Activated CD8-positive, alpha-beta memory T cell treated with anti-CD3 and anti-CD28 coated beads, Interleukin-2, amount 50 U/mL, for 1 hour (primary cell): ENCODE data around the gene PRPF40A.

Experiments used
- DNase-seq: peaks from one replicate; pipeline ENCODE4 v3.0.0-alpha.2; 2020; ENCODE audit errors: extremely low read depth

PRPF40A gene

DNA sequence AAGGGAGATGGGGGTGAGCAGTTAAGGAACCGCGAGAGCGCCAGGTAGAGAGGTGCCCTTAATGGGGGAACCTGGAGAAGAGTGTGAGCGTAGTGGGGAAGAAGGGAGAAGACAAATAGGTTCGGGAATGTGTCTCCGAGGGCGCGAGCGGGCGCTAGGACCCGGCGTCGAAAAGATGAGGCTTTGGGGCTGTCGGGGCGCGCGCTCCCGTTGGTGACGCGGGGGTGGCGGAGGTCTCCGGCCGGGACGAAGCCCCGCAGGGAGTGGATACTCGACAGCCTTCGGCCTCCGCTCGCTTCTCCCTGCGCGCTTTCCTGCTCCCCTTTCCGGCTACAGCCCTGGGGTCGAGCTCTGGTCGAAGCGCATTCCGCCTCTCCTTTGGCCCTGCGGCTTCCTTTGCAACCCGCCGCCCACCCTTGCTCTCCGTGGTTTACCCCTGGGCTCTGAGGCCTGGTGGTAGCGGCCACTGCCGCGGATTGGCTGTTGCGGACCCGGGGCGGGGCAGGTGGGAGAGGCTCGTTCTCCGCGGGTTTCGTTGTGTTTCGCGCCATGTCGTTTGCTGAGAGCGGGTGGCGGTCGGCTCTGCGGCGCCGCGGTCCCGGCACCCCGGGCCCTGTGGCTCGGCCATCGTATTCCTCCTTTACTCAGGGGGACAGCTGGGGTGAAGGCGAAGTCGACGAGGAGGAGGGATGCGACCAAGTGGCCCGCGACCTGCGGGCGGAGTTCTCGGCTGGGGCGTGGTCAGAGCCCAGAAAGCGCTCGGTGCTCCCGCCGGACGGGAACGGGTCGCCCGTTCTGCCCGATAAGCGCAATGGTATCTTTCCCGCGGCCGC lies 1.0 kb upstream of the PRPF40A start, which contains the start of gene ARL6IP6:
TSS of gene ARL6IP6 (plus strand) at position 545 of the 833 bp plus-strand sequence. CDS start at position 550, 5 bp downstream.
- DNase-seq = peak; percentile 75

DNA sequence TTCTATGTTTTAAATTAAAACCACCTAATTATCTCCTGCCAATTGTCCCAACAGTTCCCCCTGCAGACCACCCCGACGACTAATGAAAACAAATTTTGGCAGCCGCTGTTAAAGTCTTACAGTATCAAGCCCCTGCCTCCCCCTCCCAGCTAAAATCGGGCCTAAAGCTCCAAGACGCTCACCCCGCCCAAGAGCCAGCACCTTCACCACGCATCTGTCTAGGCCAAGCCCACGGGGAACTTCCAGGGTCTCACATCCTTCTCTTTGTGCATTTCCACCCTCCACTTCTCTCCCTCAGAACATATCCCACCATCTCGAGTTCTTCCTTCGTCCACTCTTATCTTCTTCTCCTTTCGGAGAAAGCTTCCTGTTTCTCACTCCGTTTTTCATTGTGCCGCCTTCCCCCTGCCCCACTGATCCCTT lies 445 bp downstream of the PRPF40A start:
- DNase-seq = no peak

DNA sequence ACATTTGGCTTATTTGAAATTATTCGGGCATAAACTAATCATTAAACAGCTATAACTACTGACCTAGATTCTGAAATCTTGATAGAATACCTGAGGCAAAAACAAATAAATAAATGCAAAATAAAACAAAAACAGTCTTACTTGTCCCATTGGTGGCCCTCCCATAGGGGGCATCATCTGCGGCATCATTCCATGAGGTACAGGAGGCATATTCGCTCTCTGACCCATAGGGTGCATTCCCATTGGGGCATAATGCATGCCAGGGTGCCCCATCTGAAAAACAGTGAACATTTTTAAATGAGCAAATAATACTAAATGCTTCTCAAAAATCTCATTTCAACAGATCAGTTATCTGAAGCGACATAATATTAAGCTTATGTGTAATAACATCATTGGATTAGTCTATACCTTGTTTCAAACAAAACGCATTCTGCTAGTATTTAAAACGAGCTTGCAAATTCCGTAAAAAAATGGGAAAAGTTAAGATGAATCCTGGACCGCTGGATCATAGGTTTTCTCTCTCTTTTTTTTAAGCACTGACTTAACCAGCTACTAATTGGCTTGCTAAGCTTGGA lies 1.3 kb downstream of the PRPF40A start:
- no peak for DNase-seq

DNA sequence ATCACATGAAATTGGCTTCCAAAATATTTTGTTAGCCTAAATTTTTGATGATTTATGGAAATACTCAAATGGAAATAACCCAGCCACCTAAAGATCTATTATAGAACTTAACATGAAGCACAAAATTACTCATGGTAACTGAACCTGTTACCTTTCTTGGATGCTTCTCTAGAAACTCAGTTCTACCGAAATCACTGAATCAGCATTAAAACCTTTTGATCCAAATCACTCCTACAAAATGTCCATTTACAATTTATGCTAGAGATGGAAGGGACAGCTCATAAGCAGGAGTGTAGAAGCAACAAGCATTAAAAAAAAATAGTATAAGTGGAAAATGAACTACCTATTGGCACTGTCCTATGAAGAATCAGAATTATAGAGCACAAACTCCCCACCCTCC lies 2.1 kb downstream of the PRPF40A start:
- no peak for DNase-seq

DNA sequence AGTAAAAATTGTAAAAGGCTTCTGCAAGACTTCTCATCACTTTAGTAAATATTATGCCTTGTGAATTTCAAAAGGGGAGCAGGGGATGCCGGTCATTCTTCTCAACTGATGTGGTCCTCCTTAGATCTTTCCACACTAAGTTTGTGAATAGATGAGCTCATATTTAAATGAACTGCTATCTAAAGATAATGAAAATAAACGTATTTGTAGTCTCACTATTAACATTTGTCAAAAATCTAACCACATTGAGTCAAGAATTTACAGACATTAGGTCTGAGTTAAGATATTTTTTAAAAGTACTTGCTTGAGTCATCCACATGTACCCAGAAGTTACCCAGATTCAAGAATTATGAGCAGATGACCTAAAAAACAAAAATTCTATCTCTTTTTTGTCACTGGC lies 6.5 kb downstream of the PRPF40A start:
- no peak for DNase-seq

DNA sequence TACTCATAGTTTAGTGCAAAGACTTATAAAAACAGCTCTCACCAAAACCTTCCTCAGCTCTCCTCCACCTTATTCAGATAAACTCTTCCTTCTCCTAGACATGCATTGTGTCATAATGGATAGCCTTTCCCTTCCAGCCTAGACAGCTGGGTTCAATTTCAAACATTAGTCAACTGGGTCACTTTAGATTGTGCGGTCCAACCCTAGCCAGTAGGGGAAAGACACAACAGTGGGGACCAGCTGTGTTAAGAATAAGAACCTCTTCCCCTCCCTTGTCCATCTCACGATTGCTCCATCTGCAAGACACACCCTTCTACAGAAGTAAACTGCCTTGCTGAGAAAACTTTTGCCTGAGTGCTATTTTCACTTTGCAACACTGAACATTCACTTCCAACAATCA lies 8.5 kb downstream of the PRPF40A start:
- DNase-seq = no peak

DNA sequence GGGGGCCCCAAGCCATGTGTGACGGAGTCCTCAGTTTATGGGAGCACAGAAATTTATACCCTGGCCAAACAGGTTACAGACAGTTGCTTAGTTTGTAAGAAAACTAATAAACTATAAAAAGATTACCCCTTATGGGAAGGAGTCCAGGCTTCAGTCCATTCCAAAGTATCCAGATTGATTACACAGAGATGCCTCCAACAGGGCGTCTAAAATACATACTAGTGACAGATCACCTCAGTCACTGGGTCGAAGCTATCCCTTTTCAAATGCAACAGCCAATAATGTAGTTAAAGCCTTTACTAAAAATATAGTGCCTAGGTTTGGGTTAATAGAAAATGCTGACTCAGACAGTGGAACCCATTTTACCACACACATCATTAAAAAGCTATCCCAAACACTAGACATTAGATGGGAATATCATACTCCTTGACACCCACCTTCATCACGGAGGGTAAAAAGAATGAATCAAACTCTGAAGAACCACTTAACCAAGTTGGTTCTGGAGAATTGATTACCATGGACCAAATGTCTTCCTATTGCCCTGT lies 10.7 kb downstream of the PRPF40A start:
- DNase-seq = no peak

DNA sequence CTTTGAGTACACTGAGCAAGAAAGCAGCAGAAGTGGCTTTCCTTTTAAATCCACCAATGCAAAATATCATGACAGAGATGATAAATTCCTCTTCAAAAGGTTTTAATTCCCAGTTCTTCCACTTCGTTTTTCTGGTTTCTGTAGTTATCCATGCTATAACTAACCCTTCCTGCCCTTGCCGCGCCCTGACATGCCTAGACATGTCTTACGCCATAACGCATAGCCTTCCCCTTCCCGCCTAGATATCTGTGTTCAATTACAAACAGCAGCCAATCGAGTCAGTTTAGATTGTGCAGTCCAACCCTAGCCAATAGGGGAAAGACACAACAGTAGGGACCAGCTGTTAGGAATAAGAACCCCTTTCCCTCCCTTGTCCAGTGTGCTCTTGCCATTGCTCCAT lies 16.1 kb downstream of the PRPF40A start:
- no peak for DNase-seq

DNA sequence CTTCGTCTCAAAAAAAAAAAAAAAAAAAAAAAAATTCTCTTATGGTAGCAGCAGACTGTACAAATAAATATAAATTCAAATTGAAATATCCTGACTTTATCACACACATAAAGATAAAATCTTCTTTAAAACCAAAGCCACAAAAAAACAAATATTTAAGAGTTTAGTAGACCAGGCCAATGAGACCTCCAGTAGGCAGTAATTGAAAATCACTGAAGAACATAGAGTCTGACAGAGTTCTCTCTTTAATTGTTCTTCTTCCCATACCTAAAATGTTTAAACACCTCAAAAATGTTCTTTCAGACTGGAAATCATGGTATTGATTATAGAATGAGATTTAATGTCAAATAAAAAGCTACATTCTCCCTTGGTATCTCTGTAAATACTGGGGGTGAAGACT lies 20.8 kb downstream of the PRPF40A start:
- no peak for DNase-seq

DNA sequence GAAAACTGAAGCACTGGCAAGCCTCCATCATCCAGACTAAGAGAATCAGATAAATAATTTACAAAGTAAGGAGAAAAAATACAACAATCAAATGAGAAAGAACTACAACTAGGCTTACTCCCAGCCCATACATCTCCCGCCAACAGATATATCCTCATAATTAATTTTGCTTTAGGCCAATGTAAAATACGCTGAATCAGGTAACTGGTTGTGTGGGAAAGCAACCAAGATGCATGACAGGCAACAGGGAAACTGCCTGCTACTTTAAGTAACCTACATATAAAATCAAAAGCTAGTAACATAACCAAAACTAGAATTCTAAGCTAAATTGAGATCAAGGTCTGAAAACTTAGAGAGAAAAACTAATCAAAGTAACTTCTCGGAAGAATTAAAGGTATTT lies 21.5 kb downstream of the PRPF40A start:
- DNase-seq = no peak

DNA sequence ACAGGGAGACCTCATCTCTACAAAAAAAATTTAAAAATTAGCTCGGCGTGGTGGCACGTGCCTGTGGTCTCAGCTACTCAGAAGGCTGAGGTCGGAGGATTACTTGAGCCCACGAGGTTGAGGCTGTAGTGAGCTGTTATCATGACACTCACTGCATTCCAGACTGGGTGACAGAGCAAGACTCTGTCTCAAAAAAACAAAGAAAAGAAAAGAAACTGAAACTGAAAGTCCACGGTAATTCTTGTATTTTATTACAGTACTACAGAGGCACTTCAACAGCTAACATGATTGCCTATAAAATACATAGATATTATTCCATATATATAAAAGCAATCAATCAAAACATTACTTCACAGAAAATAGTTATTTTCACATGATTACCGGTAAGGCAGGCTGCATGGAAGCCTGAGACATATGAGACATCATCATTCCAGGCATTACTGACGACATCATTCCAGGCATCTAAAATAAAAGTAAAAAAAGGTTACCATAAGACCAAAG lies 23.1 kb downstream of the PRPF40A start:
- no peak for DNase-seq

DNA sequence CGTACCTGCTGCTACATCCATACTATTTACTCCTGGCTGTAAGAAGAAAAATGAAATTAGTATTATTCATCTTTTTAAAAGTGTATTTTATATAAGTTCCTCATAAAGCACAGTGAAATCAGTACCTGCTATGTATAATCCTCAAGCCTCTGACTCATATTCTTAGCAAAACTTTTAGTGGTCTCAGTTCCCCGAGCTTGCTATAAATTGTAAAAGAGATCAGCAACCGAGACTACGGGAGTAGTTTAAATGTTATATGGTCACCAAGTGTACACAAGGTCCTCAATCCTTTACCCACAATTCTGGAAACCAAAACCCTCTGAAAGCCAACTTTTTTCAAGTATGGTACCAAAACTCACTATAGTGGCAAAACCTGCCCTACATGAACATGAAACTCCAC lies 24.2 kb downstream of the PRPF40A start:
- DNase-seq = no peak

DNA sequence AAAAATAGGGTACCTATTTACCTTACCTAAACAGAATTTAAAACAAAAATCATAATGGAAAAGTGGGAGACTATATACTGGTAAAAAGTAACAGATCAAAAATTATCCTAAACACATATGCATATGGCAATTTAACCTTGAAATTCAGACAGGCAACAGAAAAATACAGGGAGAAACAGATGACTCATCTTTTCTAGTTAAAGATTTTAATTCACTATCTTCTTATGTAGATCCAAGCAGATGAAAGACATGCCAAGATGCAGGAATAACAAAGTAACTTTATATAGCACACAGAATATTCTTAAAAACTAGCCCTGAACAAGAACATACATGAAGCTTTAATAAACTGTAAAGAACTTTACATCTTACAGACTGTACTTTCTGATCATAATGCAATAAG lies 30.9 kb downstream of the PRPF40A start:
- DNase-seq = no peak

DNA sequence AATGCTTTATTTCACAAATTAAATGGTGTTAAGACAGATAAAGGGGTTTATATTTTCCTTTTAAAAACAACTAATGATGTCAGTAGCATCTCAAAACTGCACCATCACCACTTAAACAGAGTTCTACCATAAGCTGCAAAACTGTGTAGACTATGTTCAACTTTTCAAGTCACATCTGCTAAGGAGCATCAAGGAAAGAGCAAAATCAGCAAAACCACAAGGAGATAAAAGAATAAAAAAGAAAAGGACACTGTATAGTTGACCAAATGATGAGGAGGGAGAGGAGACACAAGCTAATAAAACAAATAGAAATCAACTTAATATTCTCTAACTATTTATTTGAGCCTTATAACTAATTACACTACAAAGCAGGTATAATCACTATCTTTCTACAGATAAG lies 33.9 kb downstream of the PRPF40A start:
- DNase-seq = no peak

DNA sequence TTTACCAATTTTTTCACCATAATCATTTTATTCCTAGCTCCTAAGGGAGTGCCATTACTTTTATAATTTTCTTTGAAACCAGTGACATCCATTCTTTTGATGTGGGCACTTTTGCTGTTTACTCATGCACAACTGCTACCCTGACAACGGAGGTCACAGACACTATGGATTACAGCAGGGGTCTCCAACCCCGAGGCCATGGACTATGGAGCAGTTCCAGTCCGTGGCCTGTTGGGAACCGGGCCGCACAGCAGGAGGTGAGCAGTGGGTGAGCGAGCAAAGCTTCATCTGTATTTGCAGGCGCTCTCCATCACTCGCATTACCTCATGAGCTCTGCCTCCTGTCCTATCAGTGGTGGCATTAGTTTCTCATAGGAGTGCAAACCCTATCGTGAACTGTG lies 34.6 kb downstream of the PRPF40A start:
- no peak for DNase-seq

DNA sequence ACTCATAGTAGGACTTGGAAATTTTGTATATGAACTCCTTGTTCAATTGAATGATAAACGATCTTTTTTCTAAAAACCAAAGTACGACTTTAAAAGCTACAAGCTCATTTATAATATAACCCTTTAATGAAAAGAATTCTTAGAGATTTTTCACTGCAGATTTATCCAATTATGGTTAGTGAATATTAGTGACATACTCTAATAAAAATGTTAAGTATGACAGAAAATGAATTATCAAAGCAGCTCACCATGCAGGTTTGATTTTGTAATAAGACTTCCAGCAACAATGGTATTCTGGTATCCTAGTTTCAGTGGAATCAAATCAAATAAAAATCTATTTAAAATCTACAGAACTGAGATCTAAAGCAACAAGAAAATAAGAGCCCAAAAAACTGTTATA lies 38.5 kb downstream of the PRPF40A start:
- no peak for DNase-seq

DNA sequence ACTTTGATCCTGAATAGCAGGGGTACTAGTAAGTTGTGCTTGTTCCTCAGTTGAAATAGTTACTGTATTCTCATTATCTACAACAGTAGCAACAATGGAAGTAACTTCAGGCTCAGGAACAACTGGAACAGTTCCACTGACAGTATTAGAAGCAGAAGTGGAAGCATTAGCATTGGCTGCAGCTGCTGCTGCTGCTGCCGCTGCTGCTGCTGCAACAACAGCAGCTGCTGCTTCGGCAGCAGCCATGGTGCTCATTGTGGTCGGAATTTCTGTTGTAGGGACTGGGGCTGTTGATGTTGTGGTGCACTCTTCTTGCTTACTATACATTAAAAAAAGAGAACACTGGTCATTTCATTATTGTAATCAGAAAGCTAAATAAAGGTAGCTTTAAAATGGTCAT lies 40.8 kb downstream of the PRPF40A start:
- DNase-seq = no peak

DNA sequence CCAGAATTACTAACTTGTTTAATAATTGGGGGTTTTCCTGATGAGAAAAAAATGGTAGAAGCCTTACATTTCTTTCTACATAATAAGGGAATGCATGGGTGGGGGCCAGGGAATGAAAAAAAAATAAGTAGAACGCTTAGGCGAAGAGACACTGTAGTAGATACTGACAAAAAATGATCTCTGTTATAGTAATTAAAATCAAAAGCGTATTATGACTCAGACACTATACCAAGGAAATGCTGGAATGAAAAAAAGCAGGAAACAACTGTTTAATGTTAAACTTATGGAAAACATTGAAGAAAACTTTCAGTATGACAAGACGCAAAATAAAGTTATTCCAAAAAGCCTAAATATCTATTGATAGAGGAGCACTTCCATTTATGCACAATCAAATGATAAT lies 42.9 kb downstream of the PRPF40A start:
- DNase-seq = no peak

DNA sequence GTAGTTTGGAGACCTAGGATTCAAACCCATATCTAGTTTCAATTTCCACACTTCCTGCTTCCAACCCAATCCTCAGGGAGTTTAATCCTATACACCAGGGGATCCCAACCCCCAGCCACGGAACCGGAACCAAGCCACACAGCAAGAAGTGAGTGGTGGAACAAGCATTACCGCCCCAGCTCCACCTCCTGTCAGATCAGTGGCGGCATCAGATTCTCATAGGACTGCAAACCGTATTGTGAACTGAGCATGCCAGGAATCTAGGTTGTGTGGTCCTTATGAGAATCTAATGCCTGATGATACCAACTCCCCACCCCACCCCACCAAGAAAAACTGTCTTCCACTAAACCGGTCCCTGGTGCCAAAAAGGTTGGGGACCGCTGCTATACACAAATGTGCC lies 52.5 kb downstream of the PRPF40A start:
- no peak for DNase-seq

DNA sequence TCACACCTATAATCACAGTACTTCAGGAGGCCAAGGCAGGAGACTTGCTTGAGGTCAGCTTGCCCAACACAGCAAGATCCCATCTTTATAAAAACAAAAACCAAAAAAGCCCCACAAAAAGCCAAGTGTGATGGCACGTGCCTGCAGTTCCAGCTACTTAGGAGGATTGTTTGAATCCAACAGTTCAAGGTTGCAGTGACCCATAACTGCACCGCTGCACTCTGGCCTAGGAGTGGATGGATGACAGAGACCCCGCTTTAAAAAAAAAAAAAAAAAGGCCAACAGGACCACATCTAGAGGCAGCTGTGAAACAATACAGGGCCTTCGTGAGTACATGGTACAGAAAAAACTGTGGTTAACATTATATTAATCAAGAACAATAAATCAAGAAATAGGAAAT lies 56.2 kb downstream of the PRPF40A start:
- DNase-seq = no peak

DNA sequence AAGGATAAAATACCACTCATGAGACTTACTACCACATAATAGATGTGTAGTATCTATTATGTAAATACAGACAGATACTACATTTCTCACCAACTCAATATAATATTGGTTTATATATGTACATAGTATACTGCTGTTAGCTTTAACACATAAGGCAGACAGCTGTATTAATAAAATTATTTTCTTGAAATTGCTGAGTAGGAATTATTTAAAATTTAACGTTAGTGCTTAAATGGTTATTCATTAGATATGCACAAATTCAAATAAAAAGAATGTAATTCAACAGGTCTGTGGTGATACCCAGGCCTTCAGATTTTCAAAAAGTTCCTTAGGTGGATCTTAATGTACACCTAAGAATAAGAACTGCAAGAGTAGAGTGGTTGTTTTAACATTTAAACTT lies 59.0 kb downstream of the PRPF40A start:
- DNase-seq = no peak

DNA sequence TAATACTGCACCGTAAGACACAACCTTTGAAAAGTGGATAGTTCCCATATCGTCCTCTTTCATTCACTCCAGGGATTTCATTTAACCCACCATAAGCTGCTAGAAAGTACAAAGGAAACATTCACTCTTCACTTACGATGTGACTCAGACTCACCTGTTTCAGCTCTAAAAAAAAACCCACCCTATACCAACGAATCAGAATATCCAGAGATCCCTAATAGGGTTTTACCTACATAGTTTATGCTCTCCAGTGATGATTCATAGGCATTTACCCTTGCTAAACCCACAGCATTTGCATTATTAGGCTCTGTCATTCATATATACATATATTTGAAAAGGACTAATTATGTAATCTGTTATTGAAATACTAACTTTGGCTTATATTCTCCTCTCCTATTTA lies 60.2 kb downstream of the PRPF40A start:
- DNase-seq = no peak

DNA sequence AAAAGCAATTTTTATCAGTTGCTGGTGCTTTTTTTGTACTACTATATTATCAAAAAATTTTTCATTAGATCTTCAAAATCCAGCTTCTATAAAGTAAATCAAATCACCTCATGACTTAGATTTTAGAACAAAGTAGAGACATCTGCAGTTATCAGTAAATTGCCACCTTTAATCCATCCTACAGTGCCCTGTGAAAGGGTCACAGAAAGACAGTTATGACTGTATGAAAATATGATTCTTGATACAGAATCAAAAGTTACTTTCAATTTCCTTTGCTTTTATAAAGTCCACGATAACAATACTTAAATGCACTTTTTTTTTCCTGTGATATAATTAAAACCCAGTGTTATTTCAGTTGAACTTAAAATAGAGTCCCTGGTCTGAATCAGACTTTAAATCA lies 61.4 kb downstream of the PRPF40A start:
- no peak for DNase-seq
